HG02571 (cell line): ENCODE measurements around the gene INTS1.
"Not testable (repeated sequence)": the region's sequence is repeated elsewhere in the genome, so short reads cannot be mapped to it uniquely, and the experiment has no call there.

Experiments
- ATAC-seq: cut with Tn5 transposase; IDR thresholded peaks from one replicate; pipeline ENCODE4 v1.9.1; 2021; ENCODE audit warnings: mild to moderate bottlenecking, moderate library complexity; ENCODE audit not compliant: unreplicated experiment

The INTS1 gene

DNA sequence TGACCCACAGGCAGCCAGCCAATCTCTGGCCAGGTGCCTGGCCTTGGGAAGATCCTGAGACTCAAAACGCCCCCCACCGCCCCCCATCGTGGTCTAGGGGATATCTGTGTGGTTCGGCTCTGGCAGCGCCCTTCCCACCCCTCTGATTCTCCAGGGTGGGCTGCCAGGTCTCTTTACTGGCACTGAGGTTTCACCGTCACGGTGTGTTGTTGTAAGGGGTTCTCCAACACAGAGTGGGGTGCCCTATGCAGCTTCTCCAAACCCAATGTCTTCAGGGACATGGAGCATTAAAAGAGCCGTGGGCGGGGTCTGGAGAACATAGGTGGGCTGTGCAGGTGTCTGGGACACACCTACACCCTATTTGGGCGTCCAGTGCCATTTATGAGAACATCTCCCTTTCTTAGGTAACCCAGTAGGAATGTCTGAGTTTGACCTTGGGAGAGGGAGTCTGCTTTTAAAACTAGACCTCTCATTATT is 27.8 kb upstream of the INTS1 start:
- no peak for ATAC-seq

- ATAC-seq, result no peak
Observed at GRCh38 chr7:1531263-1531978, 27.2 kb upstream of the INTS1 start.

GRCh38 chr7:1530946-1531262 is 26.7 kb upstream of the INTS1 start:
- ATAC-seq, result no peak

GRCh38 chr7:1529383-1530116 is 25.4 kb upstream of the INTS1 start:
- no peak for ATAC-seq

DNA sequence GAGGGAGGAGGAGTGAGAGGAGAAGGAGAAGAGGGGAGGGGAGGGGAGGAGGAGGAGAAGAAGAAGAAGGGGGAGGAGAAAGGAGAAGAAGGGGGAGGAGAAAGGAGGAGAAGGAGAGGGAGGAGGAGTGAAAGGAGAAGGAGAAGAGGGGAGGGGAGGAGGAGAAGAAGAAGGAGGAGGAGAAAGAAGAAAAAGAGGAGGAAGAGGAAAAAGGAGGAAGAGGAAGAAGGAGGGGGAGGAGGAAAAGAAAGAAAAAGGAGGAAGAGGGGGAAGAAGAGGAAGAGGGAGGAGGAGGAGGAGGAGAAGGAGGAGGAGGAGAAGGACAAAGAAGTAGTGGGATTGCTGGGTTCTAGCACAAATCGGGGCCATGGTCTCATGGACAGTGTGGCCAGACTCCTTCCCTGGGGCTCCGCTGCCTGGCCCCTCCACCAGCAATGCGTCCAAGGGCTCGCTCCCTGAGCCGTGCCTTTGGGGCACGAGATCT is 22.1 kb upstream of the INTS1 start:
- ATAC-seq, result no peak

GRCh38 chr7:1525409-1525808 is 21.2 kb upstream of the INTS1 start:
- no peak for ATAC-seq

GRCh38 chr7:1523844-1524243 is 19.7 kb upstream of the INTS1 start:
- ATAC-seq, result no peak

DNA sequence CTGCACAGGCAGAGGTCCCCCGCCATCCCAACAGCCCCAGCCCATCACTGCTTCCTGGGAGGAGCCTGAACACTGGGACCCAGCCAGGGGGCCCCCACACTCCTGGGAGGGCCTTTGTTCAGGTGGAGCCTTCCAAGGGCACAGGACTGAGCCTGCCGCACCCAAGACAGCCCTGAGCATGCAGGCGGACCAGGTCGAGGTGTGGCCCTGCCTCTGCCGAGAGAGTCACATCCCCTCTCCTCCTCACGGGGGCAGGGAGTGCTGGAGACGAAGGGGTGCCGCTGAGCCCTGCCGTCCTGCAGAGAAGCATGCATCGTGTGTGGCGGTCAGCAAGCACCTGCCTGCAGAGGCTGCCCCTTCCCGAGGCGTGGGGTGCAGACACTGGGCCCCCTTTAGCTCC is 19.0 kb upstream of the INTS1 start:
- no peak for ATAC-seq

DNA sequence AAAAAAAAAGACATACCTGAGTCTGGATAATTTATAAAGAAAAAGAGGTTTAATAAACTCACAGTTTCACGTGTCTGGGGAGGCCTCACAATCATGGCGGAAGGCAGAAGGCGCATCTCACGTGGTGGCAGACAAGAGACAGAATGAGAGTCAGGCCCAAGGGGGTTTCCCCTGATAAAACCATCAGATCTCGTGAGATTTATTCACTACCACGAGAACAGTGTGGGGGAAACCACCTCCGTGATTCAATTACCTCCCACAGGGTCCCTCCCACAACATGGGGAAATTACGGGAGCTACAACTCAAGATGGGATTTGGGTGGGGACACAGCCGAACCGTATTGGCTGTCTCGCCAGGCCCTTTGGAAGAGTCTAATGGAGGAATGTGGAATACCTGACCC is 17.3 kb upstream of the INTS1 start:
- no peak for ATAC-seq

DNA sequence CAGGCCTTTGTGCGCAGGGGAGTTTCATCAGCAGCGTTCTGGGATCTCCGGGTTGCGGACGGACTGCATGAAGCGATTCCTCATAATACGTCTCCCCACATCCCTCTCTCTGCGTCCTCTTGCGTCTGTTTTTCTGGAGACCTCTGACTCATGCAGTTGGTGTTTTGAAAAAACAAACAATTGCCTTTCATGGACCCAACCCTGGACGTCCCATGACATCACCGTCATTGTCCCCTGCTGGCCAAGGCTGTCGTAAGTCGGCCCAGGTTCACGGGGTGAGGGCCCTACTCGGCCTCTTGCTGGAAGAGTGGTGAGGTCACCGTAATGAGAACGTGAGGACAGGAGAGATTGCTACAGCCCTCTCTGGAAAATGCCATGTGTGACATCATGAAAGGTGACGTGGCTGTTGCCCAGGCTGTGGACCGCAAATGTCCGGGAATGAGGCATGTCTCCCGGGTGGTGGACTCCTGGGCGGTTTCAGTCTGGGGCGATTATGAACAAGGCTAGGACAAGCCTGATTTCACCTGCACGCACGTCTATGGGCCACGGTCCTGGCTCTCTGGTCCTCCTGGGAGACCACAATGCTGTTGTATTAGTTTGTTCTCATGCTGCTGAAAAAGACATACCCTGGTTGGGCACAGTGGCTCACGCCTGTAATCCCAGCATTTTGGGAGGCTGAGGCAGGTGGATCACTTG is 16.5 kb upstream of the INTS1 start:
- ATAC-seq, result no peak

DNA sequence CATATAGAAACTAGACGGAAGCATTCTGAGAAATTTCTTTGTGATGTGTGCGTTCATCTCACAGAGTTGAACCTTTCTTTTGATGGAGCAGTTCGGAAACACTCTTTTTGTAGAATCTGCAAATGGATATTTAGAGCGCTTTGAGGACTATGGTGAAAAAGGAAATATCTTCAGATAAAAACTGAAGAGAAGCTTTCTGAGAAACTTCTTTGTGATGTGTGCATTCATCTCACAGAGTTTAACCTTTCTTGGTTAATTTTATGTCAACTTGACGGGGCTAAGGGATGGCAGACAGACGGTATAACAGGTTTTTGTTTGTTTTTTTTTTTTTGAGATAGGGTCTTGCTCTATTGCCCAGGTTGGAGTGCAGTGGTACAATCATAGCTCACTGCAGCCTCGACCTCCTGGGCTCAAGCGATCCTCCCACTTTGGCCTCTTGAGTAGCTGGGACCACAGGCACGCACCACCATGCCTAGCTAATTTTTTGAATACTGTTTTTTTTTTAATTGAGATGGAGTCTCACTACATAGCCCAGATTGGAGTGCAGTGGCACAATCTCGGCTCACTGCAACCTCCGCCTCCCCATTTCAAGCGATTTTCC is 15.2 kb upstream of the INTS1 start:
- ATAC-seq, result not testable (repeated sequence)

DNA sequence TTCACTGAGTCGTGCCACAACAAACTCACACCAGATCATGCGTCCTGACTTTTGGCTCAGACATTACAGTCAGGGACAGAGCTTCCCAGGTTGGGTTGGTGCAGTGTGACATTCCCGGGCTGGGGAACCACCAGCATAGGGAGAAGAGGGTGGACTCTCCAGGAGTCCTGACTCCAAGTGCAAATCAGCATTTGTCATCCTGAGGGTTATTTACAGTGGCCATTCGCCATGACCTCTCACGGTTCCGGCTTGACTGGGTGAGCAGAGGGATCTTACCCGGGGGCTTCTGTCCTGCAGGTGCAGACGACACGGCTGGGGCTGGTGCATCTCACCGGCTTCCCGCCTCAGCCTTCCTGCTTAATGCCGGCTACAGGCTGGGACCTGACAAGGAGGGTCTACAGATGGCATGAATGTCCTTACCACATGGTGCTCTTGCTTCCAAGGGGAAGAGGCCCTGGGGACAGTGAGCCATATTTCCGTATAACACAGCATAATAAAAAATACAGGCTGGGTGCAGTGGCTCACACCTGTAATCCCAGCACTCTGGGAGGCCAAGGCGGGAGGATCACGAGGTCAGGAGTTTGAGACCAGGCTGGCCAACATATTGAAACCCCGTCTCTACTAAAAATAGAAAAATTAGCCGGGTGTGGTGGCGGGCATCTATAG is 12.5 kb upstream of the INTS1 start:
- ATAC-seq, result no peak

DNA sequence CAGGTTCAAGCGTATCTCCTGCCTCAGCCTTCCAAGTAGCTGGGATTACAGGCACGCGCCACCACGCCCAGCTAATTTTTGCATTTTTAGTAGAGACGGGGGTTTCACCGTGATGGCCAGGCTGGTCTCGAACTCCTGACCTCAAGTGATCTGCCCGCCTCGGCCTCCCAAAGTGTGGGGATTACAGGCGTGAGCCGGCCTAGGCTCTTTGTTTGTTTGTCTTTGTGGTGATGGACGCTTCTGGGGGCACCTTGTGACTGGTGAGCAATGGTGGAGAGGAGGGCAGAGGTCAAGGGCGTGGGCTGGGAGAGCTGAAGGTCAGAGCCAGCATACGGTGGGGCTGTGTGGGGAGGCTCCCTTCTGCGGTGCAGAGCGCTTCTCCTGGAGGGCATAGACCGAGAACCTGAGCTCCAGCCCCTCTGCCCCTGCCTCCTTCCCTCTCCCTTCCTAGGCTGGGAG is 11.3 kb upstream of the INTS1 start:
- not testable (repeated sequence) for ATAC-seq

DNA sequence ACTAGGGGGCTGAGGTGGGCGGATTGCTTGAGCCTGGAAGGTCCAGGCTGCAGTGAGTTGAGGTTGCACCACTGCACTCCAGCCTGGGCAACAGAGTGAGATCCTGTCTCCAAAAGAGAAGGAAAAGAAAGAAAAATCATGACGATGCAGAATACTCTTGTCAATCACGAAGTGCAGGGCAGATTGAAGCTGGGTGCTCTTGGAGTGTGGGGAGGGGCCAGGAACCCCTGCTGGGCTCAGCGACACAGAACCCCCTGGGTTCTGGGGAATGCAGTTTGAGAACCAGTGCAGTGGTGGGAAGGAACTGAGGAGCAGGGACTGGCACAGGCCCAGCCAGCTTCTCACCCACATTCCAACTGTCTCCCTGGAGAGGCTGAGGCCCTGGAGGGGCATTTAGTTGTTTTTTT is 10.8 kb upstream of the INTS1 start:
- no peak for ATAC-seq

GRCh38 chr7:1514407-1514806 is 10.2 kb upstream of the INTS1 start:
- ATAC-seq, result no peak

DNA sequence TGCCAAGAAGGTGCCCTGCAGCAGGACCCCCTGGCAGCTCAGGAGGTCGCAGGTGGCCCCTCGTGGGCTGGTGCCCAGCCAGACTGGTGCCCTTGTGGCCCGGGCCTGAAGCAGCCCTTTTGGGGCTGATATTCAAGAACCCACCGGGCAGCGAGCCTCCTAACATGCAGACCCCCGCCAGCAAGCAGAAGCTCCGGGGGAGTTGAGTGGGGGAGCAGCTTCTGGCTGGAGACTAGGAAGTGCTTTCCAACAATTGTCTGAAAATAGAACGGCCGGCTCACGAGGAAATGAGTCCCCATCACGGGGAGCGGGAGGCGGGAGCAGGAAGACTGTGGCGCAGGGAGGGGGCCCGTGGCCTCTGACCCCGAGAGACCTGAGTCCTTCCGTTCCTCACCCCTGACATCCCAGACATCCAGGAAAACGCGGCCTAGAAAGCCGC is 9.5 kb upstream of the INTS1 start:
- no peak for ATAC-seq

GRCh38 chr7:1512781-1513656 is 8.8 kb upstream of the INTS1 start:
- no peak for ATAC-seq

GRCh38 chr7:1511444-1512422 is 7.5 kb upstream of the INTS1 start:
- no peak for ATAC-seq

DNA sequence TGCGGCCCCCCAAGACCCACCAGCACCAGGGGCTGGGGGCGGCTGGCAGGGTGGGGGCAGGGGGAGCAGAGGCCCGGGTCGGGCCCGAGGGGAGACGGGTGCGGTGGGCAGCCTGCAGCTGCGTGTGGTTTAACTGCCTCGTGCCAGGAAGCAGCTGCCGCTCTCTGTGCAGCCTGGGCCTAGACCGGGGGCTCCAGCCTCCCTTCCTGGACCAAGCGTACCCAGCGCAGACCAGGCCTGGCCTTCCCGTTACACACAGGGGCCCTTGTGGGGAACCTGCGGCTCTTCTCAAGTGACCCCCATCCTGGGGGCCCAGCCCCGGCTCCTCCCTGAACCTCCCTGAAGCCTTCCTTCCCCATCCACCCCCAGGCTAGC is 6.6 kb upstream of the INTS1 start:
- ATAC-seq, result no peak
